LHCN-M2 (cell line): ENCODE measurements around the gene AKR1B15. TPM values are rescaled to one million over a fixed set of nuclear protein-coding genes. Genes with fewer than 3 reads are reported as not detected.
"Not testable (repeated sequence)": the region's sequence is repeated elsewhere in the genome, so short reads cannot be mapped to it uniquely, and the experiment has no call there.

Experiments
- DNase-seq: peaks from one replicate; pipeline ENCODE4 v3.0.0-alpha.2; 2012; ENCODE audit warnings: low read depth
- total RNA-seq: library from RNA; depleted of rRNA; stranded (reverse); fragments of >200 nt; gene quantifications from 2 replicates; pipeline ENCODE4 v1.2.3, GENCODE V29; 2014

AKR1B15 gene
- total RNA-seq, 1 experiment from 2014 or later = 0.06 TPM

- DNase-seq = no peak
These were observed 16.5 kb upstream of the AKR1B15 start for GRCh38 chr7:134532180-134532953.

DNA sequence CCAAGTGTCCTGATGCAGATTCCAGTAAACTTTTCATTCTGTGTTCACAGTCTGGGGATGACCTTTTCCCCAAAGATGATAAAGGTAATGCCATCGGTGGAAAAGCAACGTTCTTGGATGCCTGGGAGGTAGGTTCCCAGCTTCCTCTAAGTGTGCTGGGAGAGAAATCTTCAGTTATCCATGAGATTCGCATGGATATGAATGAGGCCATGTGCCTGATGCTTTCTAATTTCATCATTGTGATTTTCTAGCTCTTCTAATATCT is 16.0 kb upstream of the AKR1B15 start:
- DNase-seq = no peak

DNA sequence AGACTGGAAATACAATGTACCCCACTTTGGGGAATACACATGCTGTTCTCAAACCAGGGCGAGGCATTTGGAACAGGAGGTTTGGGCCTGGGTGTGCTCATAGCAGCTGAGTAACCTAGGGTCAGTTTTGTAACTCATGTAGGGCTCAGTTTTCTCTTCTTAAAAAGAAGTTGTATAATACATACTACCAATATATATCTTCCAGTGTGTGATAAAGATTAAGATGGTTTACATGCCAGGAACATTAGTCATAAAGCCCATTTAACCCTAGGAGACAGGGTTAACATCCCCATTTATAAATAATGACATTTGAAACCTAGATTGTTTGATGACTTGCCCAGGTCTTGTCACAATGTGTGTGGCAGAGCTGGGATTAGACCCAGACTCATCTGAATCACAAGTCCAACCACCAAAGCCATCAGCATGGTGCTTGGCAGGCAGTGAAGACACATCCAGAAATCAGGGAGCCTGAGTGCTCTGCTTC is 15.6 kb upstream of the AKR1B15 start:
- peak; percentile 77 for DNase-seq

GRCh38 chr7:134534633-134535032 is 14.3 kb upstream of the AKR1B15 start:
- DNase-seq = no peak

DNA sequence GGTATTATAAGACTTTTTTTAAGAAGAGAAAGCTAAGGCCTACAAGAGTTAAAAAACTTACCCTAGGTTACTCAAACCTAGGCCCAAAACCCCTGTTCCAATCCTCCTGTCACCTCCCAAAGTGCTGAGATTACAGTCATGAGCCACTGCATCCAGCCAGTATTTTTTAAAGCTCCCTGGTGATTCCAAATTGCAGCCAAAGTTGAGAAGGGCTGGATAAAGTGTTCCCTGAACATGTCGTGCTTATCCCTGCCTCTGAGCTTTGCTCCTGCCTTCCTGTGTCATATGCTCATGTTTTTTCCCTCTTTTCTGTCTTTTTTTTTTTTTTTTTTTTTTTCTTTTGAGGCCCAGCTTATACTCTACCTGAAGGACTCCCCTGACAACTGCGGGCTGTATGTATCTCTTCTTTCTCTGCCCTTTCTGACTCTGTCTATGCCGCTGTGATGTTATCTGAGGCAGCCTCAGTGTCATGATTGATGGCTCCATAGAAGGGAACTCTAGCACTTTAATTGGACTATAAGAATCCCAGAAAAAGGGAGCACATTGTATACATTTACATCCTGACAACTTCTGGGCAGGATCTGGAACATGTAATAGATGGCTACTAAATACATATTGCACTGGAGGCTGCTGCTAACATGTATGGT is 13.5 kb upstream of the AKR1B15 start:
- no peak for DNase-seq

GRCh38 chr7:134535919-134536299 is 13.0 kb upstream of the AKR1B15 start:
- DNase-seq = no peak

- not testable (repeated sequence) for DNase-seq
These were observed 12.4 kb upstream of the AKR1B15 start for GRCh38 chr7:134536558-134536957.

DNA sequence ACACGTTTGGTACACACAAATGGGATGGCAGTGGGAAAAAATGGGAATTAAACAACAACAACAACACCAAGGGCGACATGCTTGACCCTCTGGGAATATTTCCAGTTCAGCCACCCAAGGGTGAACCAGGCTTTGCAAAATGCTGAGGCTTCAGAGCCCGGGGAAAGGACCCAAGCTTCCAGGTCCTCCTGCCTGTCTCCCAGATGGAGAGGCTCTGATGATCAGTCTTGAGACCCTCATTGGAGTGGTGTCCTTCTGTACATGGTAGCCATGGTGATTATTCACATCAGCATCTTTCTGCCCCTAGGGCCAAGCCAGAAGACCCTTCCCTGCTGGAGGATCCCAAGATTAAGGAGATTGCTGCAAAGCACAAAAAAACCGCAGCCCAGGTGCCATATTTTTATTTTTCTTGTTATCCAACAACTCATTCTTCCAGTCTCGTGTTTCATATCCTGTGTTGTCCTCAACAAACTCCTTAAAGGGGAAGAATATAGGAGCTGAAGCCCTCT is 11.6 kb upstream of the AKR1B15 start:
- not testable (repeated sequence) for DNase-seq

DNA sequence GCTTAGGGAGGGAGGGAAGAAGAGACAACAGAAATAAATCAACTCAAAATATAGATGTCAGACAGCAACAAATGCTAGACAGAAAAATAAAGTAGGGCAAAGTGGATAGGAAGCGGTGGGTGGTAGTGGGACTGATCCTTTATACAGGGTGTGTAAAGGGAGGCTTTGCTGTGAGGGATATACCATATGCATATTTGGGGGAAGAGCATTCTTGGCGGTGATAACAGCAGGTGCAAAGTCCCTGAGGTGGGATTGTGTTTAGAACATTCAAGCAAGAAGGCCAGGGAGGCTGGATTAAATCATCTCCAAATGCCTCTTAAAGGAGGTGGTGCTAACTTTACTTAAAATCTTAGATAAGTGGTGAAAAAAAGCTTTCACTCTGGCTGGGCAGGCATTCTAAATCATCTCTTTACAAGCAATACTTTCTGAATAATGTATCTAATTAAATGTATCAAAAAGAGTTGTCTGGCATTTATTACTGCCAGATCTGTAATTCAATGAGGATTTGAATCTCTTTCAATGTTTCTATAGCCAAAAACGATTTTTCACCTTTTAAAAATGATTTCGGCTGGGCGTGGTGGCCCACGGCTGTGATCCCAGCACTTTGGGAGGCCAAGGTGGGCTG is 9.4 kb upstream of the AKR1B15 start:
- no peak for DNase-seq

DNA sequence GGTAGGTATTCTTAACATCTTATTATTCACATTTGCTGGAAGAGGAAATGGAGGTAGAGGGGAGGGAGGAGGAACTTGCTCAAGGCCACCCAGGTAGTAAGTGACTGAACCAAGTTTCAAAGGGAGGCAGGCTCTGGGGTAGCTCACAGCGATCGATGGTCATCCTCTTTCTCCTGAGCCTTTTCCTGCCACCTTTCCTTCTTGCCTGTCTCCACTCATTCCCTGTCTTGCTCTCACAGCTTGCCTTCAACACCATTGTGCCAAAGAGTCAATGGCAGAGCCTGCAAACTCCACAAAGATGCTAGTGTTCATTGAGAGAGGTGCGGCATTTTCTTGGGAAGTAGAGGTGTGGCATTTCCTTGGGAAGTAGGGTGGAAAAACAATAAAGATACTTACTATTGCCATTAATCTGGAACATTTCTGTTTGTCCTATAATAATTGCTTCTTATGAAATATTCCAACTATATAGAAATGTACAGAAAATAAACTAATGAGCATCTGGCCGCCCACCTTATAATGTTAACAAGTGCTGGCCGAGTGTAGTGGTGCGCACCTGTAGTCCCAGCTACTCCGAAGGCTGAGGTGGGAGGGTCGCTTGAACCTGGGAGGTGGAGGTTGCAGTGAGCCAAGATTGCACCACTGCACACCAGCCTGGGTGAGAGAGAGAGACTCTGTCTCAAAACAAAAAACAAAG is 7.3 kb upstream of the AKR1B15 start:
- not testable (repeated sequence) for DNase-seq

DNA sequence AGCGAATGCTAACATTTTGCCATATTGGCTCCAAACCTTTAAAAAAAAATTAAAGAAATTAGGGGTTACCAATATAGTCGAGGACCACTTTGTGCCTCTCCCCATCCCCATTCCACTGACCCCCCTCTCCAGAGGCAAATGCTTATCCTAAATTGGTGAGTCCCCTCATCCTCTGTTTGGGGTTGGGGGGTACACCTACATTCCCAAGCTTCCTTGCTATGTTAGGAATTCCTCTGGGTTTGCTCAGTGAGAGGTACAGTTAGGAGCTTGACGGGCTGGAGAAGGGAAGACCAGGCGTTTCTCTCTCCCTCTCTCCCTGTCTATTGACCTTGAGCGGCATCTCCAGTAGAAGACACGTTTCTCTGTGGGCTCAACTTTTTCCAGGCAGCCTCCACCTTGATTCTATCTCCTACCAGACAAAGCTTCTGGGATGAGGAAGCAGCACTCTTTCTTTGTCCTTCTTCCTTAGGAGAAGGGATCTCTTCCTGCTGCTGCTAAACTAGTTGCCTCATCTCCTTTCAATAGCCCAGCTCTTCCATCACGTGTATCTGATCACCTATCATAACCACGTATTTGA is 6.6 kb upstream of the AKR1B15 start:
- no peak for DNase-seq

DNA sequence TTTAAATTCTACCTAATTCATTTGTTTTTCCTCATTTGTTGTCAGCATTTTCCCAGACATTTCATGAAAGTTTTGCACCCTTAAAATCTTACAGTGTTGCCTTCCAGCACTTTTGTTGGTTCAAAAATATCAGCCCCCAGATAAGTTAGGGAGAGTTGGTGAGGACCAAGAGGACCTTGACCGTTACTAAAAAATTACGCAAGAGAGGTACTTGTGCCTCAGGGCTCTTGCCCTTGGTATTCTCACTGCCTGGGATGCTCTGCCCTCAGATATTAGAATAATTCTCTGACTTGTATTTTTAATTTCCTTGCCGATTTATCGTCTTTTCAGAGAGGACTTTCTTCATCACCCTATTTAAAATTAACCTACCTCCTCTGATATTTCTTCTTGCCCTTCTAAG is 3.5 kb upstream of the AKR1B15 start:
- no peak for DNase-seq

- no peak for DNase-seq
These were observed 3.0 kb upstream of the AKR1B15 start for GRCh38 chr7:134545918-134546317.

DNA sequence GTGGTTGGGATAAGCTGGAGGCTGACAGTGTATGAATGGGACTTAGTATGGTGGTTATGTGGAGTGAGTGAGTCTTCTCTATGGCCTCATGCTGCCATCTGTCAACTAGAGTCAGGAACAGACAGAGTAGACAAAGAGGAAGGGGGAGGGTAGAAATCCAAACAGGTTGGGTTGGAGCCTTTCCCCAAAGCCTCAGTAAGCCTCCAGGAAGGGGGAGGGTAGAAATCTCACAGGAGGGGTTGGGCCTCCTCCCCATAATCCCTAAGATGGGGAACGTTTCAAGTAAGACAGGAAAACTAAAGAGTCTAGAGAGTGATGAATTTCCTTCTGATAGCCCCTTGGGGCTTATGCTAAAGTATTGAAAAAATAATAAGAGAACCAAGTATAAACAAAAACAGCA is 2.0 kb upstream of the AKR1B15 start:
- DNase-seq = peak; percentile 70

- peak; percentile 83 for DNase-seq
These were observed 1.4 kb upstream of the AKR1B15 start for GRCh38 chr7:134547397-134548054.

GRCh38 chr7:134549366-134549765 is 456 bp downstream of the AKR1B15 start:
- DNase-seq = no peak

DNA sequence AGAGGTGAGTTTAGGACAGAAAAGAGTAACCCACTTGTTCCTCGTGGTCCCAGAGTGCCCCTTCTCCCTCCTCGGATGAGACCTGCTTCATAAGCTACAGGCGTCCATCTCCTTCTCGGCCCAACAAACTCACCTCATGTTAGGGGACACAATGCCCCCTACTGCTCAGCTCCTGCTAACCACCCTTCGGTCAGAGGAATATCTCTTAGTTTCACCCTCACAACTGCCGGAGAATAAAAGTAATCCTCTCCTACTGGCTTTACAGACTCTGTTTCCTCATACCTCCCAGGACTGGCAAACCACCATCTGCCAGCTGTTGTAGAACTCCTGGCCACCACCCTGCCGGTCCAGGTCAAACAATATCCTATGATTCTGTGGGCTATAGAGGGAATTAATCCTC is 3.2 kb downstream of the AKR1B15 start:
- DNase-seq = peak; percentile 76

- peak; percentile 43 for DNase-seq
These were observed 5.1 kb downstream of the AKR1B15 start for GRCh38 chr7:134553976-134554375.

- no peak for DNase-seq
These were observed 5.6 kb downstream of the AKR1B15 start for GRCh38 chr7:134554417-134554966.

GRCh38 chr7:134557391-134557790 is 8.5 kb downstream of the AKR1B15 start:
- no peak for DNase-seq

- DNase-seq = no peak
These were observed 9.5 kb downstream of the AKR1B15 start for GRCh38 chr7:134558370-134558769.
